ENCODE measurements around the gene SYVN1. TPM values are rescaled to one million over a fixed set of nuclear protein-coding genes. Genes with fewer than 3 reads are reported as not detected.
A peak's percentile ranks its signal among the peaks of the same experiment; 100 is the strongest.

SYVN1 gene
- total RNA-seq, 1 donor from 2014 or later = 5.6 TPM

- no peak for DNase-seq (ENCODE audit: low read depth in 2 of 2)
Measured at GRCh38 chr11:65087827-65088226, 46.5 kb downstream of the SYVN1 start.

- DNase-seq (ENCODE audit: low read depth in 2 of 2) = no peak
Measured at GRCh38 chr11:65087216-65087615, 47.1 kb downstream of the SYVN1 start.

GRCh38 chr11:65086809-65087208 is 47.5 kb downstream of the SYVN1 start:
- DNase-seq (ENCODE audit: low read depth in 2 of 2) = no peak

GRCh38 chr11:65085446-65085845 is 48.9 kb downstream of the SYVN1 start:
- DNase-seq (ENCODE audit: low read depth in 2 of 2) = no peak

GRCh38 chr11:65084598-65085375 is 49.5 kb downstream of the SYVN1 start:
- DNase-seq (ENCODE audit: low read depth in 2 of 2) = no peak

- peak; percentile 91 to 96 for DNase-seq (ENCODE audit: low read depth in 2 of 2)
Measured at GRCh38 chr11:65083834-65084597, 50.3 kb downstream of the SYVN1 start, which contains the start of the genes CDCA5 and ZFPL1. TSS of gene CDCA5 (minus strand) at chr11:65084040. CDS start at chr11:65083978, 62 bp downstream. TSS of gene ZFPL1 (plus strand) at chr11:65084222. CDS start at chr11:65084699, 477 bp downstream.

GRCh38 chr11:65083134-65083833 is 51.0 kb downstream of the SYVN1 start:
- no peak for DNase-seq (ENCODE audit: low read depth in 2 of 2)

- no peak for DNase-seq (ENCODE audit: low read depth in 2 of 2)
Measured at GRCh38 chr11:65078786-65079342, 55.5 kb downstream of the SYVN1 start.

- peak; percentile 33 to 52 for DNase-seq (ENCODE audit: low read depth in 2 of 2)
Measured at GRCh38 chr11:65078151-65078550, 56.2 kb downstream of the SYVN1 start.

GRCh38 chr11:65077451-65077850 is 56.9 kb downstream of the SYVN1 start:
- DNase-seq (ENCODE audit: low read depth in 2 of 2) = no peak

Other genes with a start within 250 kb of the SYVN1 start
- 7.2 and 13.5 TPM in 2 replicates for gene ATG2A, start 217.3 kb downstream of the SYVN1 start, total RNA-seq
- 6.0 and 11.1 TPM in 2 replicates for gene PPP2R5B, start 209.8 kb downstream of the SYVN1 start, total RNA-seq
- gene GPHA2, start 198.6 kb downstream of the SYVN1 start, total RNA-seq = not detected in 2 replicates
- gene MAJIN, start 162.4 kb downstream of the SYVN1 start, total RNA-seq = not detected in 2 replicates
- 0.39 and 0.63 TPM in 2 replicates for gene BATF2, start 137.5 kb downstream of the SYVN1 start, total RNA-seq
- 107 and 142 TPM in 2 replicates for gene ARL2, start 120.4 kb downstream of the SYVN1 start, total RNA-seq
- gene SNX15, start 107.1 kb downstream of the SYVN1 start, total RNA-seq = 7.7 and 10.1 TPM in 2 replicates
- gene SAC3D1, start 93.3 kb downstream of the SYVN1 start, total RNA-seq = 7.6 and 8.5 TPM in 2 replicates
- gene NAALADL1, start 76.0 kb downstream of the SYVN1 start, total RNA-seq = 15.1 and 16.6 TPM in 2 replicates
- 3.9 and 7.6 TPM in 2 replicates for gene CDCA5, start 50.5 kb downstream of the SYVN1 start, total RNA-seq
- gene ZFPL1, start 50.3 kb downstream of the SYVN1 start, total RNA-seq = 20.7 and 24.7 TPM in 2 replicates
- 186 and 271 TPM in 2 replicates for gene VPS51, start 38.3 kb downstream of the SYVN1 start, total RNA-seq
- 14.6 and 14.8 TPM in 2 replicates for gene TM7SF2, start 22.6 kb downstream of the SYVN1 start, total RNA-seq
- gene ZNHIT2, start 16.8 kb downstream of the SYVN1 start, total RNA-seq = 6.3 and 7.7 TPM in 2 replicates
- 211 and 383 TPM in 2 replicates for gene FAU, start 12.4 kb downstream of the SYVN1 start, total RNA-seq
- 42.0 and 50.6 TPM in 2 replicates for gene MRPL49, start 12.2 kb downstream of the SYVN1 start, total RNA-seq
- not detected in 2 replicates for gene SPDYC, start 35.7 kb upstream of the SYVN1 start, total RNA-seq
- gene CAPN1, start 47.4 kb upstream of the SYVN1 start, total RNA-seq = 81.3 and 88.1 TPM in 2 replicates
- gene POLA2, start 127.4 kb upstream of the SYVN1 start, total RNA-seq = 4.7 and 5.7 TPM in 2 replicates
- 6.4 and 7.8 TPM in 2 replicates for gene CDC42EP2, start 180.3 kb upstream of the SYVN1 start, total RNA-seq
- 18.5 and 32.1 TPM in 2 replicates for gene DPF2, start 199.3 kb upstream of the SYVN1 start, total RNA-seq
- gene TIGD3, start 220.2 kb upstream of the SYVN1 start, total RNA-seq = under 0.01 and 0.26 TPM in 2 replicates
- gene SLC25A45, start 248.1 kb upstream of the SYVN1 start, total RNA-seq = 1.6 and 1.7 TPM in 2 replicates

Data from dermis microvascular lymphatic vessel endothelial cell (primary cell).